ENCODE results near the gene RBFOX1. TPM values are rescaled to one million over a fixed set of nuclear protein-coding genes. Genes with fewer than 3 reads are reported as not detected.

Gene RBFOX1
- total and polyA plus RNA-seq, 10 of the 15 experiments (the other 5 are each of a cell fraction or from before 2014, with no cell fraction given), result 0.87 TPM; not detected in 9

DNA sequence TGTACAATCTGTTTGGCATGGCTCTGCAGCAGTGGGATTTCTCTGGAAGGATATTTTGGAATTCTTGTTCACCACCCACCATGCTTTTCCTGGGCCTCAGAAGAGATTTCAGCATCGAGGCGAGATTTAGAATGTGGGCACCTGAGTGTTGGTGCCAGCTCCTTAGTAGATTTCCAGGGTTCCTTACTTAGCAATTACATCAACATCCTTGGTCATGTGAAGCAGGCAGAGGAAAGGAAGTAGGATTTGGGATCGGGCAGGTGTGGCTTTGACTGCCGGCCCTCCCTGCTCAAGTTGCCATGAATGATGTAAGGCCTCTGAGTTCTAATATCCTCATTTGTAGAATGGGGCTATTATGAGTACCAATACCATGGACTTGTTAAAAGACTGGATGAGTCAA lies 13.1 kb upstream of the RBFOX1 start:
- intact Hi-C loops (cut with micrococcal nuclease; ENCODE audit: unreplicated experiment), result no loop called here
- FAIRE-seq, result no peak
- Histone ChIP-seq H3K27ac (ENCODE audit: control insufficient read depth, insufficient read depth) (no peak overlapping the region), H3K36me3 (ENCODE audit: control insufficient read depth in 2 of 2, insufficient read depth in 2 of 2, low read length in 1 of 2) (no peaks in the 10 kb centered on the region), H3K9me3 (replicated peaks; ENCODE audit: control insufficient read depth, insufficient read depth, low read length) (no peaks in the 10 kb centered on the region; the same call in 2 of the 3 replicates), H4K20me1 (ENCODE audit: control insufficient read depth, insufficient read depth) (no peaks in the 10 kb centered on the region), H3K4me2 (ENCODE audit: control insufficient read depth, insufficient read depth) (no peak overlapping the region), H3K9ac (ENCODE audit: control insufficient read depth, insufficient read depth, low read length) (no peak overlapping the region), H3K27me3 (replicated peaks in 1 of 2; ENCODE audit: control insufficient read depth in 2 of 2, insufficient read depth in 2 of 2, low read length in 1 of 2) (no peaks in the 10 kb centered on the region), H3K79me2 (ENCODE audit: control insufficient read depth, insufficient read depth, low read length) (no peaks in the 10 kb centered on the region), H3K4me1 (ENCODE audit: control insufficient read depth, insufficient read depth, low read length) (no peaks in the 10 kb centered on the region), H2AFZ (ENCODE audit: control insufficient read depth, low read depth, low read length) (no peak overlapping the region), H3K4me3 (no peak overlapping the region)
- ChIA-PET POLR2A (no interaction called here), CTCF (no interaction called here), SMC1A (ENCODE audit: uncharacterized antibody, unreplicated experiment) (no interaction called here), RAD21 (ENCODE audit: unreplicated experiment) (no interaction called here)
- TF ChIP-seq DPF2 (IDR thresholded peaks at IDR 0.05), result no peak
- TF ChIP-seq IKZF1 (conservative IDR thresholded peaks at IDR 0.05), result no peak
- no peak for TF ChIP-seq LARP7 (IDR thresholded peaks at IDR 0.05)
- TF ChIP-seq IKZF2 (IDR thresholded peaks at IDR 0.05), result no peak
- no peak for TF ChIP-seq SMC3 (IDR thresholded peaks at IDR 0.05; ENCODE audit: borderline replicate concordance, low read length)
- no peak for TF ChIP-seq RAD21 (IDR thresholded peaks at IDR 0.05; ENCODE audit: insufficient read depth, low read depth, low read length)
- TF ChIP-seq, protein P1, sequence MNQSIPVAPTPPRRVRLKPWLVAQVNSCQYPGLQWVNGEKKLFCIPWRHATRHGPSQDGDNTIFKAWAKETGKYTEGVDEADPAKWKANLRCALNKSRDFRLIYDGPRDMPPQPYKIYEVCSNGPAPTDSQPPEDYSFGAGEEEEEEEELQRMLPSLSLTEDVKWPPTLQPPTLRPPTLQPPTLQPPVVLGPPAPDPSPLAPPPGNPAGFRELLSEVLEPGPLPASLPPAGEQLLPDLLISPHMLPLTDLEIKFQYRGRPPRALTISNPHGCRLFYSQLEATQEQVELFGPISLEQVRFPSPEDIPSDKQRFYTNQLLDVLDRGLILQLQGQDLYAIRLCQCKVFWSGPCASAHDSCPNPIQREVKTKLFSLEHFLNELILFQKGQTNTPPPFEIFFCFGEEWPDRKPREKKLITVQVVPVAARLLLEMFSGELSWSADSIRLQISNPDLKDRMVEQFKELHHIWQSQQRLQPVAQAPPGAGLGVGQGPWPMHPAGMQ (IDR thresholded peaks at IDR 0.05; ENCODE audit: borderline replicate concordance), result no peak
- no peak for TF ChIP-seq ATF7 (IDR thresholded peaks at IDR 0.05; ENCODE audit: low read depth)
- no peak for TF ChIP-seq MYB (IDR thresholded peaks at IDR 0.05; ENCODE audit: borderline replicate concordance, low read depth, low read length)
- TF ChIP-seq CHD1 (IDR thresholded peaks at IDR 0.05; ENCODE audit: low read depth, low read length), result no peak
- no peak for TF ChIP-seq BACH1 (IDR thresholded peaks at IDR 0.05; ENCODE audit: borderline replicate concordance)
- TF ChIP-seq WRNIP1 (IDR thresholded peaks at IDR 0.05; ENCODE audit: borderline replicate concordance, low read depth, low read length), result no peak
- TF ChIP-seq TCF7 (IDR thresholded peaks at IDR 0.05; ENCODE audit: borderline replicate concordance), result no peak
- TF ChIP-seq, protein P2, sequence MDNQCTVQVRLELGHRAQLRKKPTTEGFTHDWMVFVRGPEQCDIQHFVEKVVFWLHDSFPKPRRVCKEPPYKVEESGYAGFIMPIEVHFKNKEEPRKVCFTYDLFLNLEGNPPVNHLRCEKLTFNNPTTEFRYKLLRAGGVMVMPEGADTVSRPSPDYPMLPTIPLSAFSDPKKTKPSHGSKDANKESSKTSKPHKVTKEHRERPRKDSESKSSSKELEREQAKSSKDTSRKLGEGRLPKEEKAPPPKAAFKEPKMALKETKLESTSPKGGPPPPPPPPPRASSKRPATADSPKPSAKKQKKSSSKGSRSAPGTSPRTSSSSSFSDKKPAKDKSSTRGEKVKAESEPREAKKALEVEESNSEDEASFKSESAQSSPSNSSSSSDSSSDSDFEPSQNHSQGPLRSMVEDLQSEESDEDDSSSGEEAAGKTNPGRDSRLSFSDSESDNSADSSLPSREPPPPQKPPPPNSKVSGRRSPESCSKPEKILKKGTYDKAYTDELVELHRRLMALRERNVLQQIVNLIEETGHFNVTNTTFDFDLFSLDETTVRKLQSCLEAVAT (IDR thresholded peaks at IDR 0.05), result no peak
- TF ChIP-seq, protein P3, sequence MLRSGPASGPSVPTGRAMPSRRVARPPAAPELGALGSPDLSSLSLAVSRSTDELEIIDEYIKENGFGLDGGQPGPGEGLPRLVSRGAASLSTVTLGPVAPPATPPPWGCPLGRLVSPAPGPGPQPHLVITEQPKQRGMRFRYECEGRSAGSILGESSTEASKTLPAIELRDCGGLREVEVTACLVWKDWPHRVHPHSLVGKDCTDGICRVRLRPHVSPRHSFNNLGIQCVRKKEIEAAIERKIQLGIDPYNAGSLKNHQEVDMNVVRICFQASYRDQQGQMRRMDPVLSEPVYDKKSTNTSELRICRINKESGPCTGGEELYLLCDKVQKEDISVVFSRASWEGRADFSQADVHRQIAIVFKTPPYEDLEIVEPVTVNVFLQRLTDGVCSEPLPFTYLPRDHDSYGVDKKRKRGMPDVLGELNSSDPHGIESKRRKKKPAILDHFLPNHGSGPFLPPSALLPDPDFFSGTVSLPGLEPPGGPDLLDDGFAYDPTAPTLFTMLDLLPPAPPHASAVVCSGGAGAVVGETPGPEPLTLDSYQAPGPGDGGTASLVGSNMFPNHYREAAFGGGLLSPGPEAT (IDR thresholded peaks at IDR 0.05; ENCODE audit: low read depth), result no peak
- 19% methylated on average over 4 of the region's 4 CpGs for WGBS (ENCODE audit: insufficient coverage, insufficient replicate concordance, low lambda C conversion rate, missing lambda C conversion rate)
- no TSS peak for BruUV-seq (replicated peaks)
- DNase-seq (ENCODE audit: low read depth, low spot score), result no peak
- no peak for ATAC-seq
- in situ Hi-C loops (cut with MboI), result no loop called here

Data from GM12878 (cell line).